ENCODE results near the gene COL9A1.

COL9A1 gene

DNA sequence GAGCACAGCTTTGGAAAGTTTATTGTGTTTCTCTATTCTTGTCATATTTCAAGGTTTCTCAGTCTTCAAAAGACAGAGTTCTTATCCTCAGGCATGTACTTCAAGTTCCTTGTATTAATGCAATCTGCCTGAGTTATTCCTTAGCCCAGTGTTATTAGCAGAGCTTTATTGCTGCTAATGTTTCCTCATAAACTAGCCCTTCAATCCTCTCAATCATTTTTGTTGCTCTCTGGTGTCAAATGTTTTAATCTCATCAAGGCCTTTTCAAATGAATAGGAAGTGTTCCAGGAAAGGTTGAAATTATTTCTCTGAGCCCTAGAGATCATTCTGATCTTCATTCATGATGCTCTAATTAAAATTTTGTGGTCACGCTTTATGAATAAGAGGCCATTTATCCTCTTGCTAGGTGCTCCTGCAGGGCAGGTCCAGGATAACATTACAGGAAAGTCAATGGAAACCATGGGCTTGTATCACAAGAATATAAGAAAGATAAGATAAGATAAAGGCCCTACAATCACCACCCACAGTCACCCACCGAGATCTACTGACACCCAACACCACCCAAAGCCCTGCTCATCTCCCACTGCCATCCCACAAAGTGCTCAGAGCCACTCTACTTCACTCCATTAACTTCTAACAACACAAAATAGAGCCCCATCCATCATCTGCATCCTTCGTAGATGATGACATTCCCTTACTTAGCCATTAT lies 125.9 kb downstream of the COL9A1 start:
- no peak for DNase-seq (ENCODE audit: low read depth in 1 of 2, low spot score in 1 of 2)

GRCh38 chr6:70175770-70176169 lies 127.1 kb downstream of the COL9A1 start:
- DNase-seq (ENCODE audit: low read depth in 1 of 2, low spot score in 1 of 2): no peak

- DNase-seq (ENCODE audit: low read depth in 1 of 2, low spot score in 1 of 2): no peak
These were observed 130.6 kb downstream of the COL9A1 start for GRCh38 chr6:70172252-70172651.

DNA sequence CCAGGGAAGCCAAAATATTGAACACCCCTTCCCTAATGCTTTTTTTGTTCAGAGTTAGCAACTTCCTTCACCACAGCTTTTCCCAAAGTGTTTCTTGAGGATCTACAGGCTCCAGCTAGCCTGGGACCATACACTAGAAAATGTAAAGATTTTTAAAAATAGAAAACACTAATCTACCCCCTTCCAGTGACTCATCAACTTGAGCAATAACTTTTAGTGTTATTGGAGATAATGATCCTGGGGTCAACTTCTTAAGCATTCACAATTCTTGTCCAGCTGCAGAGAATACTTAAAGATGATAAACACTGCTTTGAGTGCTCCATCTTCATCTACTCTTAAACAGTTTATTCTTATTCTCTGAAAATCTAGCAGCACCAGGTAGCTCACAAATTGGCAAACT lies 131.6 kb downstream of the COL9A1 start:
- DNase-seq (ENCODE audit: low read depth in 1 of 2, low spot score in 1 of 2): no peak

DNA sequence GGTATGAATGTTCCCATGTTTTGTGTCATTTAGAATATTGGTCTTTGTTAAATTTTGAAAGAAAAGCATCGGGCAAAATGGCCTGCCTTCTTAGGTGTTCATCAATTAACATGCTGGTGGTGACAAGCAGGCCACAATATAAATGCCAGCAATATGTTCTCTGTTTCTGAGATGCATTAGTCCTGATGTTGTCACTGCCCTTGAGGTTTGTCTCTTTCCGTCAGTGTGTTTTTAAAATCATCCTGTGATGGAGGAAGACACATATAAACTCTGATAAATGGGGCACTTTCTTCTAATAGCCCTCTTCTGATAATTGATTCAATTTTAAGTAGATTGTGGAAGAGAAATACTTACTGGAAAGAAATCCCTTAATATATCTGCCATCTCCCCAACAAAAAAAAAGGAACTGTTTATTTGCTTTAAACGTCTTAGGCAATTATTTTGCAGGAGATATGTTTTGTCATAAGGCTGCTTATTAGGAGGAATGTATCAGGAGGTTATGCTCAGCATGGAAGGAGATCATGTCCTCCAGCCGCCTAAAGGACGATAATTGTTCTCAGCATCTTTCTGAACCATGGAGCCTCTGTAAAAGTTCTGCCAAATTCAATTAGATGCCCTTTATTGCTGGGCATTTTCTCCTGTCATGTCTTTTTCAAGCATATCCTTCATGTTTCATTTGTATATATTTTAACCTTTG lies 134.1 kb downstream of the COL9A1 start:
- no peak for DNase-seq (ENCODE audit: low read depth in 1 of 2, low spot score in 1 of 2)
